HL-60 (cell line): ENCODE data around the gene DDTL.
"Not testable (repeated sequence)": the region's sequence is repeated elsewhere in the genome, so short reads cannot be mapped to it uniquely, and the experiment has no call there.

Experiments used
- GABPA ChIP-seq: IDR thresholded peaks from 2 replicates; pipeline ENCODE4 v1.6.1; 2012; ENCODE audit warnings: low read depth
- POLR2AphosphoS5 ChIP-seq: IDR thresholded peaks from 2 replicates; pipeline ENCODE4 v1.6.1; 2012; ENCODE audit warnings: low read depth
- REST ChIP-seq: IDR thresholded peaks from 2 replicates; pipeline ENCODE4 v1.6.1; 2012; ENCODE audit warnings: low read depth; ENCODE audit not compliant: insufficient replicate concordance
- SPI1 ChIP-seq: IDR thresholded peaks from 2 replicates; pipeline ENCODE4 v1.6.1; 2012; ENCODE audit warnings: low read depth, mild to moderate bottlenecking, borderline replicate concordance
- TF ChIP-seq, protein P1 (sequence below): IDR thresholded peaks from one replicate; pipeline ENCODE4 v1.5.1; 2011; ENCODE audit warnings: low read length, control low read depth, inconsistent platforms; ENCODE audit not compliant: insufficient read depth

DNA sequence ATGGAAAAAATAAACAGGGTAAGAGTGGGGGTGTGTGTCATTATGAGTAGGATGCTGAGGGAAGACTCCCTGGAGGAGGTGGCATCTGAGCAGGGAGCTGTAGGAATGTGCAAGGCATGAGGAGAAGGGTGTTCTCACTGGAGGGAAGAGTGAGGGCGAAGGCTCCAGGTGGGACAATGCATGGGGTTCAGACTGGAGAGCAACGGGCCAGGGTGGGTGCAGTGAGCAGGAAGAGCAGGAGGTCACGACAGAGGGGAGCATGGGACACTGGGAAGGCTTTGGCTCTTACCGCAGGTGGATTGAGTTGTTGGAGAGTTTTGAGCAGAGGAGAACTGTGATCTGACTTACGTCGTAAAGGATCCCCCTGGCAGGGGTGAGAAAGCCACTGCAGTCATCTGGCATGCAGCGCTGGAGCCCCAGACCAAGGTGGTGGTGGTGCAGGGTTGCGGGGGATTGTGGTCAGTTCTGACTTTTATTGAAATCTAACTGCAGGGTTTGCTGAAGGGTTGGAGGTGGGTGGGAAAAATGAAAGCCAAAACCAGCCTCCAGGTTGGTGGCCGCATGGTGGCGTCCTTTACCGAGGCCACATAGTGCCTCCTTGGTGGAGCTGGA is 13.8 kb upstream of the DDTL start:
- TF ChIP-seq, protein P1, sequence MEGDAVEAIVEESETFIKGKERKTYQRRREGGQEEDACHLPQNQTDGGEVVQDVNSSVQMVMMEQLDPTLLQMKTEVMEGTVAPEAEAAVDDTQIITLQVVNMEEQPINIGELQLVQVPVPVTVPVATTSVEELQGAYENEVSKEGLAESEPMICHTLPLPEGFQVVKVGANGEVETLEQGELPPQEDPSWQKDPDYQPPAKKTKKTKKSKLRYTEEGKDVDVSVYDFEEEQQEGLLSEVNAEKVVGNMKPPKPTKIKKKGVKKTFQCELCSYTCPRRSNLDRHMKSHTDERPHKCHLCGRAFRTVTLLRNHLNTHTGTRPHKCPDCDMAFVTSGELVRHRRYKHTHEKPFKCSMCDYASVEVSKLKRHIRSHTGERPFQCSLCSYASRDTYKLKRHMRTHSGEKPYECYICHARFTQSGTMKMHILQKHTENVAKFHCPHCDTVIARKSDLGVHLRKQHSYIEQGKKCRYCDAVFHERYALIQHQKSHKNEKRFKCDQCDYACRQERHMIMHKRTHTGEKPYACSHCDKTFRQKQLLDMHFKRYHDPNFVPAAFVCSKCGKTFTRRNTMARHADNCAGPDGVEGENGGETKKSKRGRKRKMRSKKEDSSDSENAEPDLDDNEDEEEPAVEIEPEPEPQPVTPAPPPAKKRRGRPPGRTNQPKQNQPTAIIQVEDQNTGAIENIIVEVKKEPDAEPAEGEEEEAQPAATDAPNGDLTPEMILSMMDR, result not testable (repeated sequence)
- not testable (repeated sequence) for TF ChIP-seq POLR2AphosphoS5, SPI1, REST, GABPA
